ENCODE results near the gene TPI1. TPM values are rescaled to one million over a fixed set of nuclear protein-coding genes. Genes with fewer than 3 reads are reported as not detected.
A peak's percentile ranks its signal among the peaks of the same experiment; 100 is the strongest.
"Not testable (repeated sequence)": the region's sequence is repeated elsewhere in the genome, so short reads cannot be mapped to it uniquely, and the experiment has no call there.

Gene TPI1
- polyA plus RNA-seq, 3 donors, result 560 to 645 (median 574) TPM

GRCh38 chr12:6899837-6900519, 32.6 kb downstream of the TPI1 start:
- DNase-seq (ENCODE audit: extremely low read depth in 1 of 11, low read depth in 9 of 11, low spot score in 4 of 11), result peak in 1 of 11 donors; percentile 11

DNA sequence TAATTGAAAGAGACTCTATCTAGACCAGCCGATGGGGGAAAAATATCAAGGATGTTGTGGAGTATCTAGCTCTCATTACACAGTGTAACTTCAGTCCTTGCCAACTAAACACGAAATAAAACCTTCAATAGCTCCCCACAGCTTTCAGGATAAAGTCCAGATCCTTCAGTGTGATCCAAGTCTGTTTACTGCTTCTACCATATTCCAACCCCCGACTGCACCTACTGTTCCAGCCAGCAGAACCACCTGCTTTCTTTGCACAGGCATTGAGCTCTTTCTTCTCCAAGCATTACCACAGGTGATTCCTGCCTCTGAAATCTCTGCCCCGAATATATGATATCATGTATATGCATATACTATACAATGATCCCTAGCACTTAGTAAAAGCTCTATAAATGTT, 35.1 kb downstream of the TPI1 start:
- no peak for DNase-seq (ENCODE audit: extremely low read depth in 1 of 11, low read depth in 9 of 11, low spot score in 4 of 11)

GRCh38 chr12:6903722-6904121, 36.4 kb downstream of the TPI1 start:
- peak in 1 of 11 donors; percentile 26 for DNase-seq (ENCODE audit: extremely low read depth in 1 of 11, low read depth in 9 of 11, low spot score in 4 of 11)

GRCh38 chr12:6904280-6905276, 37.2 kb downstream of the TPI1 start, which contains the start of gene LRRC23:
Gene LRRC23 (plus strand): TSS chr12:6904822. CDS start chr12:6905634, 812 bp downstream.
- DNase-seq (ENCODE audit: extremely low read depth in 1 of 11, low read depth in 9 of 11, low spot score in 4 of 11), result peak in 10 of 11 donors; percentile 93 to 98 (median 96)

GRCh38 chr12:6905414-6906040, 38.2 kb downstream of the TPI1 start:
- no peak for DNase-seq (ENCODE audit: extremely low read depth in 1 of 11, low read depth in 9 of 11, low spot score in 4 of 11)

- DNase-seq (ENCODE audit: extremely low read depth in 1 of 11, low read depth in 9 of 11, low spot score in 4 of 11), result not testable (repeated sequence)
Observed at GRCh38 chr12:6908141-6908540, 40.8 kb downstream of the TPI1 start.

GRCh38 chr12:6909421-6910145, 42.3 kb downstream of the TPI1 start:
- no peak for DNase-seq (ENCODE audit: extremely low read depth in 1 of 11, low read depth in 9 of 11, low spot score in 4 of 11)

- DNase-seq (ENCODE audit: extremely low read depth in 1 of 11, low read depth in 9 of 11, low spot score in 4 of 11), result peak in 1 of 11 donors; percentile 16
Observed at GRCh38 chr12:6912164-6912935, 45.0 kb downstream of the TPI1 start.

- DNase-seq (ENCODE audit: extremely low read depth in 1 of 11, low read depth in 9 of 11, low spot score in 4 of 11), result no peak
Observed at GRCh38 chr12:6914246-6914946, 47.1 kb downstream of the TPI1 start, which contains the start of gene ENO2. Gene ENO2 (plus strand): TSS chr12:6914580. CDS start chr12:6915833, 1,253 bp downstream.

GRCh38 chr12:6914947-6915788, 47.8 kb downstream of the TPI1 start:
- DNase-seq (ENCODE audit: extremely low read depth in 1 of 11, low read depth in 9 of 11, low spot score in 4 of 11), result no peak

- DNase-seq (ENCODE audit: extremely low read depth in 1 of 11, low read depth in 9 of 11, low spot score in 4 of 11), result no peak
Observed at GRCh38 chr12:6915789-6916285, 48.5 kb downstream of the TPI1 start.

GRCh38 chr12:6916426-6917200, 49.3 kb downstream of the TPI1 start:
- no peak for DNase-seq (ENCODE audit: extremely low read depth in 1 of 11, low read depth in 9 of 11, low spot score in 4 of 11)

DNA sequence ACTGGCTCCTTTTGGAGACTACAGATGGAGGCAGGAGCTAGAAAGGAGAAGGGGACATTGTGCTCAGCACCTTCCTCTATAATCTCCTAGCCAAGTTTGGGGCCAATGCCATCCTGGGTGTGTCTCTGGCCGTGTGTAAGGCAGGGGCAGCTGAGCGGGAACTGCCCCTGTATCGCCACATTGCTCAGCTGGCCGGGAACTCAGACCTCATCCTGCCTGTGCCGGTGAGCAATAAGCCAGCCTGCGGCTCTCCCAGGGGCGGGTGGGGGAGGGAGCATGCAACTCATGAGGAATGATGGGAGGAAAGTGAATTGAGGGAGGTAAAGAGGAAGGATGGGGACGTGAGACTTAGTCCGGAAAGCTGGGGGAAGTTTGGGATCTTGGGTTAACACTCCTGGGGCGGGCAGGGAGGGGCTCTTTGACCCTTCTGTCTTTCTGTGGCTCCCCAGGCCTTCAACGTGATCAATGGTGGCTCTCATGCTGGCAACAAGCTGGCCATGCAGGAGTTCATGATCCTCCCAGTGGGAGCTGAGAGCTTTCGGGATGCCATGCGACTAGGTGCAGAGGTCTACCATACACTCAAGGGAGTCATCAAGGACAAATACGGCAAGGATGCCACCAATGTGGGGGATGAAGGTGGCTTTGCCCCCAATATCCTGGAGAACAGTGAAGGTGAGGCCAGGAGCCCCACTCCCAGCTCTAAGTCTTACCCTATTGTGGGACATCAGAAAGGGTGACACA, 50.3 kb downstream of the TPI1 start:
- DNase-seq (ENCODE audit: extremely low read depth in 1 of 11, low read depth in 9 of 11, low spot score in 4 of 11), result no peak

GRCh38 chr12:6919588-6919987, 52.3 kb downstream of the TPI1 start:
- DNase-seq (ENCODE audit: extremely low read depth in 1 of 11, low read depth in 9 of 11, low spot score in 4 of 11), result no peak
